Esophagus muscularis mucosa (tissue), 4 donors: ENCODE results near the gene COG3. TPM values are rescaled to one million over a fixed set of nuclear protein-coding genes. Genes with fewer than 3 reads are reported as not detected.

Experiments
- DNase-seq: peaks from one replicate; pipeline ENCODE4 v3.0.0-alpha.2; 2017; ENCODE audit errors: extremely low spot score
- H3K27ac ChIP-seq, 4 donors: fragments of 200-600 bp; sonication (generic); replicated peaks in 1 of 4; 1 replicate in 3 of 4; 2 replicates in 1 of 4; pipeline ENCODE4 v1.5.1; 2016 to 2019; ENCODE audit warnings: mild to moderate bottlenecking in 1 of 4
- H3K27me3 ChIP-seq, 4 donors: fragments of 200-600 bp; sonication (generic); one replicate each; pipeline versions ENCODE4 v1.5.1 to v1.6.0; 2016 to 2019
- H3K36me3 ChIP-seq, 4 donors: fragments of 200-600 bp; sonication (generic); one replicate each; pipeline ENCODE4 v1.5.1; 2016 to 2019
- H3K4me1 ChIP-seq, 4 donors: fragments of 200-600 bp; sonication (generic); one replicate each; pipeline ENCODE4 v1.5.1; 2016 to 2019
- H3K4me3 ChIP-seq, 4 donors: fragments of 200-600 bp; sonication (generic); 1 replicate in 2 of 4; 2 replicates in 2 of 4; pipeline ENCODE4 v1.5.1; 2016 to 2019; ENCODE audit warnings: mild to moderate bottlenecking in 4 of 4, moderate library complexity in 1 of 4
- H3K9me3 ChIP-seq, 4 donors: fragments of 200-600 bp; sonication (generic); 1 replicate in 3 of 4; 2 replicates in 1 of 4; pipeline ENCODE4 v1.5.1; 2016 to 2019
- EP300 ChIP-seq: sonication (generic); formaldehyde crosslinking; IDR thresholded peaks from one replicate; pipeline ENCODE4 v1.6.1; 2017; ENCODE audit warnings: antibody characterized with exemption
- POLR2A ChIP-seq: fragments of 450-650 bp; IDR thresholded peaks from one replicate; pipeline ENCODE4 v1.6.1; 2017; ENCODE audit warnings: antibody characterized with exemption, moderate library complexity, mild to moderate bottlenecking, low read depth
- POLR2AphosphoS5 ChIP-seq, 2 donors: sonication (generic); formaldehyde crosslinking; IDR thresholded peaks; one replicate each; pipeline ENCODE4 v1.6.1; 2017; ENCODE audit warnings: antibody characterized with exemption in 2 of 2
- WGBS: methylation state at CpG from one replicate; pipeline ENCODE4 v1.1.5; 2018; 5-methylcytosine and 5-hydroxymethylcytosine counted together
- intact Hi-C: fragments of 100-400 bp; cut with DNase I; formaldehyde crosslinking; loops from one replicate; pipeline ENCODE4 v1.15.1; 2023
- total RNA-seq, 4 donors: library from RNA; depleted of rRNA; stranded (reverse); fragments of >200 nt; gene quantifications; one replicate each; pipeline versions ENCODE4 v1.1.0 to v1.2.1, GENCODE V29; 2016
- TF ChIP-seq, protein P1 (sequence below), 3 experiments: fragments of 200-600 bp in 2 of 3; fragments of 450-650 bp in 1 of 3; sonication (generic) in 2 of 3; IDR thresholded peaks; one replicate each; pipeline ENCODE4 v1.5.1; 2017 to 2019; ENCODE audit warnings: antibody characterized with exemption in 3 of 3, mild to moderate bottlenecking in 2 of 3, moderate library complexity in 1 of 3

Gene COG3
- total RNA-seq, 4 donors from 2014 or later: 17.7 to 28.2 (median 21.3) TPM

GRCh38 chr13:45436953-45437352 is 27.8 kb upstream of the COG3 start:
- H3K27ac ChIP-seq: no peak overlapping the region
- intact Hi-C loops: no loop called here
- H3K27me3 ChIP-seq: no peaks in the 10 kb centered on the region
- DNase-seq: no peak
- peaks cover 14 to 28% (median 20%) of the 10 kb centered on the region in 4 donors for H3K4me1 ChIP-seq
- TF ChIP-seq POLR2AphosphoS5 (IDR thresholded peaks at IDR 0.05): no peak
- TF ChIP-seq POLR2A: no peak
- TF ChIP-seq, protein P1, sequence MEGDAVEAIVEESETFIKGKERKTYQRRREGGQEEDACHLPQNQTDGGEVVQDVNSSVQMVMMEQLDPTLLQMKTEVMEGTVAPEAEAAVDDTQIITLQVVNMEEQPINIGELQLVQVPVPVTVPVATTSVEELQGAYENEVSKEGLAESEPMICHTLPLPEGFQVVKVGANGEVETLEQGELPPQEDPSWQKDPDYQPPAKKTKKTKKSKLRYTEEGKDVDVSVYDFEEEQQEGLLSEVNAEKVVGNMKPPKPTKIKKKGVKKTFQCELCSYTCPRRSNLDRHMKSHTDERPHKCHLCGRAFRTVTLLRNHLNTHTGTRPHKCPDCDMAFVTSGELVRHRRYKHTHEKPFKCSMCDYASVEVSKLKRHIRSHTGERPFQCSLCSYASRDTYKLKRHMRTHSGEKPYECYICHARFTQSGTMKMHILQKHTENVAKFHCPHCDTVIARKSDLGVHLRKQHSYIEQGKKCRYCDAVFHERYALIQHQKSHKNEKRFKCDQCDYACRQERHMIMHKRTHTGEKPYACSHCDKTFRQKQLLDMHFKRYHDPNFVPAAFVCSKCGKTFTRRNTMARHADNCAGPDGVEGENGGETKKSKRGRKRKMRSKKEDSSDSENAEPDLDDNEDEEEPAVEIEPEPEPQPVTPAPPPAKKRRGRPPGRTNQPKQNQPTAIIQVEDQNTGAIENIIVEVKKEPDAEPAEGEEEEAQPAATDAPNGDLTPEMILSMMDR (IDR thresholded peaks at IDR 0.05): no peak
- TF ChIP-seq EP300: no peak
- WGBS: 98% methylated on average over 4 of the region's 4 CpGs
- no peaks in the 10 kb centered on the region for H3K9me3 ChIP-seq
- H3K4me3 ChIP-seq: no peak overlapping the region
- H3K36me3 ChIP-seq: no peaks in the 10 kb centered on the region

- WGBS: 90% methylated on average over 4 of the region's 4 CpGs
- Histone ChIP-seq H3K27me3 (no peaks in the 10 kb centered on the region), H3K36me3 (no peaks in the 10 kb centered on the region), H3K9me3 (no peaks in the 10 kb centered on the region), H3K27ac (no peak overlapping the region), H3K4me3 (no peak overlapping the region), H3K4me1 (peaks cover 14 to 29% (median 20%) of the 10 kb centered on the region in 4 donors)
- TF ChIP-seq, protein P1 (IDR thresholded peaks at IDR 0.05): no peak
- TF ChIP-seq EP300 (no peak), POLR2A (no peak), POLR2AphosphoS5 (IDR thresholded peaks at IDR 0.05) (no peak)
- intact Hi-C loops: no loop called here
- DNase-seq: no peak
These were observed 26.8 kb upstream of the COG3 start for GRCh38 chr13:45437947-45438346.

- Histone ChIP-seq H3K9me3 (no peaks in the 10 kb centered on the region), H3K36me3 (no peaks in the 10 kb centered on the region), H3K4me1 (peaks cover 14 to 29% (median 20%) of the 10 kb centered on the region in 4 donors), H3K27me3 (no peaks in the 10 kb centered on the region), H3K27ac (no peak overlapping the region), H3K4me3 (no peak overlapping the region)
- no peak for DNase-seq
- TF ChIP-seq EP300 (no peak), POLR2A (no peak), POLR2AphosphoS5 (IDR thresholded peaks at IDR 0.05) (no peak)
- TF ChIP-seq, protein P1 (IDR thresholded peaks at IDR 0.05): no peak
- intact Hi-C loops: no loop called here
- WGBS: 93% methylated on average over 4 of the region's 4 CpGs
These were observed 25.7 kb upstream of the COG3 start for GRCh38 chr13:45439008-45439407.

GRCh38 chr13:45439781-45440462 is 24.8 kb upstream of the COG3 start:
- H3K27ac ChIP-seq: peak overlapping the region in 3 of 4 donors; percentile 14 to 48 (median 40)
- TF ChIP-seq EP300: no peak
- TF ChIP-seq, protein P1 (IDR thresholded peaks at IDR 0.05): no peak
- no peak for TF ChIP-seq POLR2AphosphoS5 (IDR thresholded peaks at IDR 0.05)
- TF ChIP-seq POLR2A: no peak
- WGBS: 82% methylated on average over 3 of the region's 3 CpGs

DNA sequence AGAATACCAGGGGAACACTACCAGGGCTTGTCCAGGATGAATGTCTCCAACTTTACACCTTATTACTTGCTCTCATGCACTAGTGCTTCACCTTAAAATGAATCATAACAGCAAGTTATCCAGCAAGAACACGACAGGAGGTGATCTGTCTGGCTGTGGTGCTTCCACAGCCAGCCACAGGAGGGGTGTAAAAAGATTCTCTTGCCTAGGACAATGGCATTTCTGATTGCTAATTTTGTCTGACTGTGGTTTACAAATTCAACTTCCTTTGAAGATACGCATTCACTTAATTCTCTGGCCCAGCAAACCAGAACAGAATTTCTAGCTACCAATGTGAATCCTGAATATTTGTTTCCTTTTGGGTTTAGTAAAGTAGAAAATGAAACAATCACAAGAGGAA is 23.1 kb upstream of the COG3 start:
- DNase-seq: no peak
- Histone ChIP-seq H3K9me3 (no peaks in the 10 kb centered on the region), H3K27me3 (peaks cover 0 to 3% (median 0%) of the 10 kb centered on the region in 4 donors), H3K27ac (peak overlapping the region in 2 of 4 donors; percentile 8 to 40), H3K4me1 (peaks cover 14 to 29% (median 20%) of the 10 kb centered on the region in 4 donors), H3K36me3 (no peaks in the 10 kb centered on the region), H3K4me3 (no peak overlapping the region)
- no peak for TF ChIP-seq POLR2A
- TF ChIP-seq, protein P1 (IDR thresholded peaks at IDR 0.05): peak in 1 of 3 experiments; percentile 27
- intact Hi-C loops: no loop called here
- WGBS: 31% methylated on average over 2 of the region's 2 CpGs

More at GRCh38 chr13:45439781-45440462, 24.8 kb upstream of the COG3 start:
- no peak for DNase-seq
- intact Hi-C loops: no loop called here
- Histone ChIP-seq H3K4me1 (peaks cover 14 to 29% (median 20%) of the 10 kb centered on the region in 4 donors), H3K9me3 (no peaks in the 10 kb centered on the region), H3K36me3 (no peaks in the 10 kb centered on the region), H3K27me3 (no peaks in the 10 kb centered on the region), H3K4me3 (no peak overlapping the region)
